Right renal cortex interstitium (tissue), 3 donors: Measurements from ENCODE around the gene RNASE1. TPM values are rescaled to one million over a fixed set of nuclear protein-coding genes. Genes with fewer than 3 reads are reported as not detected.
A peak's percentile ranks its signal among the peaks of the same experiment; 100 is the strongest.

ENCODE experiments used
- DNase-seq, 3 donors: peaks; one replicate each; pipeline ENCODE4 v3.0.0-alpha.2; 2013; ENCODE audit warnings: low read depth in 3 of 3, low spot score in 2 of 3
- polyA plus RNA-seq, 3 donors: library from polyadenylated mRNA; unstranded; fragments of 120-200 nt; gene quantifications; one replicate each; pipeline ENCODE4 v1.2.1, GENCODE V29; 2013; ENCODE audit not compliant: insufficient read length in 3 of 3

Gene RNASE1
- polyA plus RNA-seq, 3 donors, result 148 to 180 (median 175) TPM

GRCh38 chr14:20809917-20810316, 7.3 kb upstream of the RNASE1 start:
- no peak for DNase-seq

GRCh38 chr14:20808162-20808483, 5.5 kb upstream of the RNASE1 start:
- DNase-seq, result no peak

GRCh38 chr14:20807304-20808161, 4.9 kb upstream of the RNASE1 start:
- no peak for DNase-seq

- DNase-seq, result no peak
These were observed 2.8 kb upstream of the RNASE1 start for GRCh38 chr14:20805485-20805884.

GRCh38 chr14:20803223-20803622, 579 bp upstream of the RNASE1 start:
- DNase-seq, result no peak

- no peak for DNase-seq
These were observed 918 bp downstream of the RNASE1 start for GRCh38 chr14:20801726-20802125.

GRCh38 chr14:20799892-20800544, 2.6 kb downstream of the RNASE1 start:
- DNase-seq, result peak in 1 of 3 donors; percentile 16

- DNase-seq, result no peak
These were observed 3.2 kb downstream of the RNASE1 start for GRCh38 chr14:20799456-20799891.

GRCh38 chr14:20798932-20799331, 3.7 kb downstream of the RNASE1 start:
- DNase-seq, result no peak

- no peak for DNase-seq
These were observed 4.3 kb downstream of the RNASE1 start for GRCh38 chr14:20798318-20798717.

- DNase-seq, result no peak
These were observed 5.5 kb downstream of the RNASE1 start for GRCh38 chr14:20797164-20797563.

- DNase-seq, result no peak
These were observed 7.8 kb downstream of the RNASE1 start for GRCh38 chr14:20794644-20795369.

GRCh38 chr14:20792556-20792955, 10.1 kb downstream of the RNASE1 start:
- DNase-seq, result no peak

- no peak for DNase-seq
These were observed 11.0 kb downstream of the RNASE1 start for GRCh38 chr14:20791597-20791996.

- no peak for DNase-seq
These were observed 11.5 kb downstream of the RNASE1 start for GRCh38 chr14:20791187-20791586.

GRCh38 chr14:20790464-20791116, 12.1 kb downstream of the RNASE1 start:
- no peak for DNase-seq

GRCh38 chr14:20789230-20789813, 13.3 kb downstream of the RNASE1 start:
- no peak for DNase-seq

- no peak for DNase-seq
These were observed 15.6 kb downstream of the RNASE1 start for GRCh38 chr14:20787025-20787424.

GRCh38 chr14:20782280-20782890, 20.3 kb downstream of the RNASE1 start:
- peak in 1 of 3 donors; percentile 27 for DNase-seq

- no peak for DNase-seq
These were observed 20.8 kb downstream of the RNASE1 start for GRCh38 chr14:20781803-20782202.
